Immature natural killer cell (primary cell): ENCODE measurements around the gene GALNT15. TPM values are rescaled to one million over a fixed set of nuclear protein-coding genes. Genes with fewer than 3 reads are reported as not detected.

Experiments
- DNase-seq, 3 donors: peaks; one replicate each; pipeline ENCODE4 v3.0.0; 2022; ENCODE audit warnings: mixed read lengths in 1 of 3
- H3K27ac Mint-ChIP-seq, 6 donors: one replicate each; pipeline ENCODE4 v1.8.0; 2020; ENCODE audit warnings: mixed read lengths in 6 of 6, mild to moderate bottlenecking in 5 of 6, inconsistent platforms in 4 of 6, moderate library complexity in 3 of 6
- H3K27me3 Mint-ChIP-seq, 3 donors: one replicate each; pipeline ENCODE4 v1.8.0; 2020 to 2021; ENCODE audit warnings: low read depth in 3 of 3, mild to moderate bottlenecking in 3 of 3, mixed read lengths in 3 of 3, moderate library complexity in 3 of 3, inconsistent platforms in 1 of 3
- H3K36me3 Mint-ChIP-seq, 3 donors: one replicate each; pipeline ENCODE4 v1.8.0; 2020; ENCODE audit warnings: mixed read lengths in 3 of 3, inconsistent platforms in 2 of 3, mild to moderate bottlenecking in 2 of 3
- H3K4me1 Mint-ChIP-seq, 2 donors: one replicate each; pipeline ENCODE4 v1.8.0; 2020; ENCODE audit warnings: inconsistent platforms in 2 of 2, mild to moderate bottlenecking in 2 of 2, mixed read lengths in 2 of 2, moderate library complexity in 1 of 2
- H3K4me3 Mint-ChIP-seq, 5 donors: one replicate each; pipeline ENCODE4 v1.8.0; 2020; ENCODE audit warnings: mild to moderate bottlenecking in 5 of 5, mixed read lengths in 5 of 5, inconsistent platforms in 3 of 5, moderate library complexity in 3 of 5
- H3K9me3 Mint-ChIP-seq, 6 donors: one replicate each; pipeline ENCODE4 v1.8.0; 2020; ENCODE audit warnings: mild to moderate bottlenecking in 6 of 6, mixed read lengths in 6 of 6, inconsistent platforms in 4 of 6, moderate library complexity in 3 of 6
- polyA plus RNA-seq, 3 donors: library from polyadenylated mRNA; unstranded; fragments of 300-500 nt; fragmentation: Illumina TruSeq; gene quantifications; one replicate each; pipeline ENCODE4 v1.2.3, GENCODE V29; 2021

Gene GALNT15, protein sequence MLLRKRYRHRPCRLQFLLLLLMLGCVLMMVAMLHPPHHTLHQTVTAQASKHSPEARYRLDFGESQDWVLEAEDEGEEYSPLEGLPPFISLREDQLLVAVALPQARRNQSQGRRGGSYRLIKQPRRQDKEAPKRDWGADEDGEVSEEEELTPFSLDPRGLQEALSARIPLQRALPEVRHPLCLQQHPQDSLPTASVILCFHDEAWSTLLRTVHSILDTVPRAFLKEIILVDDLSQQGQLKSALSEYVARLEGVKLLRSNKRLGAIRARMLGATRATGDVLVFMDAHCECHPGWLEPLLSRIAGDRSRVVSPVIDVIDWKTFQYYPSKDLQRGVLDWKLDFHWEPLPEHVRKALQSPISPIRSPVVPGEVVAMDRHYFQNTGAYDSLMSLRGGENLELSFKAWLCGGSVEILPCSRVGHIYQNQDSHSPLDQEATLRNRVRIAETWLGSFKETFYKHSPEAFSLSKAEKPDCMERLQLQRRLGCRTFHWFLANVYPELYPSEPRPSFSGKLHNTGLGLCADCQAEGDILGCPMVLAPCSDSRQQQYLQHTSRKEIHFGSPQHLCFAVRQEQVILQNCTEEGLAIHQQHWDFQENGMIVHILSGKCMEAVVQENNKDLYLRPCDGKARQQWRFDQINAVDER
- not detected for polyA plus RNA-seq

DNA sequence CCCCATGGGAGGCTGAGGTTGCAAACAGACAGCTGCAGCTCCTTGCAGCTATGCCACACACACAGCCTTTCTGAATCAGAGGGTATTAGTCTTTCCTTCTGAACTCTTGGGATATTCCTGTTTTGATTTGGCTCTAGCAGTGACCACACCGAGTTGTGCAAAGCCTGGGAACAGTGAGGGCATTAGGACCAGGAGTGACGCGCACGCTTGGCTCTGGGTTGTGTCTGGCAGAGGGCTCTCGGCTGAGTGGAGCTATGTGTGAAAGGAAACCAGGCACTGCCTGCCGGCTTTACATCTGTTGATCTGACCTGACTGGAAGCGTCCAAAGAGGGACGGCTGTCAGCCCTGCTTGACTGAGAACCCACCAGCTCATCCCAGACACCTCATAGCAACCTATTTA, at the start of gene GALNT15:
Gene GALNT15 (plus strand): TSS at position 292 of the 400 bp plus-strand sequence. CDS start 472 bp downstream, outside the sequence.
- Mint-ChIP-seq H3K36me3 (no peaks in the 10 kb centered on the region), H3K27me3 (peaks cover 0 to 7% (median 0%) of the 10 kb centered on the region in 3 donors), H3K27ac (no peak within 1 kb of the TSS), H3K4me3 (no peak within 1 kb of the TSS), H3K4me1 (peaks cover 0 to 5% of the 10 kb centered on the region in 2 donors), H3K9me3 (no peaks in the 10 kb centered on the region)
- no peak for DNase-seq

DNA sequence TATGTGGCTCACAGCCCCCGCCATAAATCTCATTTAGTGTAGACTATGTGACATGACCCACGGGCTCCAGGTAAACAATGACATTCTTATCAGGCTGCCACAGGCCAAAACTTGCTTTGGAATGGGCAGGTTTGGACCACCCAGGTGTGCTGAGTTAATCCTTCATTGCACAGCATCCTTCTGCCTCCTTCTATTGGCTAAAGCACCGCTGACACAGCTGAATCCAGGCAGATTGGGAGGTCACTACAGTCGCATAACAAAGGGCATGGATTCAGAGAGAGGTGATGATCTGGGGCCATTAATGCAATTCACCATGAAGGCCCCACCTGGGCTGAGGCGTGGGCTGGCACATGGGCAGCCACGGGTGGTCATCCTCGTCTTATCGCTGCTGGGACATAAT, 47.8 kb upstream of the GALNT15 start:
- no peak overlapping the region for H3K27ac Mint-ChIP-seq
- H3K27me3 Mint-ChIP-seq = peaks cover 0 to 4% (median 1%) of the 10 kb centered on the region in 3 donors
- DNase-seq = no peak
- H3K4me1 Mint-ChIP-seq = no peaks in the 10 kb centered on the region
- no peaks in the 10 kb centered on the region for H3K9me3 Mint-ChIP-seq
- no peak overlapping the region for H3K4me3 Mint-ChIP-seq
- H3K36me3 Mint-ChIP-seq = no peaks in the 10 kb centered on the region

DNA sequence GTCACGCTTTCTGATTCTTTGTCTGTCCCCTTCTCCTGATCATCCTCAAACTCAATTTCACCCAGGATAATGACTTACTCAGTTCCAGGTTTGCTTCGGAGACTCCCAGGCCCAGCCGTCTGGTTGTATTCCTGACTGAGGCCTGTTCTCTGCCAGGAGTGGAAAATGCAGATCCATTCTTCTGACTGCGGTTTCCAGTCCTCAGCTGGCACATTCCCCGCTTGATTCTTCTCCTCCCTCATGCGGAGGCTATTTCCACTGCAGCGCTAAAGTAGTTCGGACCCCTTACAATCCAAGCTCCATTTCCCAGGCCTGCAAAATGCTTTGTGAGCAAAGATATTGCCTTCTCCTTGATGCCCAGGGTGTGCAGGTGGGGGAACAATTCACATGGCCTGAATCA, 47.2 kb upstream of the GALNT15 start:
- Mint-ChIP-seq H3K4me1 (no peaks in the 10 kb centered on the region), H3K27me3 (peaks cover 0 to 4% (median 1%) of the 10 kb centered on the region in 3 donors), H3K4me3 (no peak overlapping the region), H3K9me3 (no peaks in the 10 kb centered on the region), H3K27ac (no peak overlapping the region), H3K36me3 (no peaks in the 10 kb centered on the region)
- DNase-seq = no peak

DNA sequence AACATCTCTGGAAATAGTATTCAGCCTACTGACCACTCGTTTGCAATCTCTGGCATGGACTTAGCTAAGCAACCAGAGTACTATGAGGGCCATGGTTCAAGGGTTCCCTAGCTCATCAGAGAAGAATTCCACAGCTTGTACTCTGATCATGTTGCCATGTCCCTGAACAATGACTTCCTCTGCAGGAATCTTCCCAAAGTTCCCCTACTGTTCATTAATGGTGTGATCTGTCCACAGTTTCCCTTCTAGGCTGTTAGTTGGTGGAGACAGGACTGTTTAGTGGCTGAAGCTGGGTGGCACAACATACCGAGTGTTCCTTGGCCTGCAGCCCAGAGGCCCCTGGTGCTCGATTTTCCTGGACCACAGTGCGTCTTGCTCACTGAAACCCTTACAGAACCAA, 44.4 kb upstream of the GALNT15 start:
- Mint-ChIP-seq H3K4me3 (no peak overlapping the region), H3K36me3 (no peaks in the 10 kb centered on the region), H3K27ac (no peak overlapping the region), H3K9me3 (no peaks in the 10 kb centered on the region), H3K4me1 (no peaks in the 10 kb centered on the region), H3K27me3 (peaks cover 3 to 4% (median 3%) of the 10 kb centered on the region in 3 donors)
- no peak for DNase-seq

DNA sequence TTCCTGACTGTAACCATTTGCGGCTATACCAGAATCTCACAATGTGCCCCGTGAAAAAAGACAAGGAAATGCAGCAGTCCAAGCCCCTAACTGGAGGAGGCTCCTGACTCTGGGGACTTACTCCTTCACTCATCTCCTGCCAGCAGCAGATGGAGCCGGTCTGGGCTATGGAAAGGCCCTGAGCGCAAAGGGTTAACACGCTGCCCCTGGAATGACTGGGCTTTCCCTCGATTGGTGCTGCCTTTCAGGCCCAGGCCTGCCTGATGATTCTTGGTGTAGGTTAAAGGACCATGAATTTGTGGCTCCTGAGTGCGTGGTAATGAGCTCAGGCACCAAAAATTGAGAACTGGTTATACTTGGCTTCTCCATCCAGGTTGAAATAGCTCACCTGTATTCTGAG, 42.3 kb upstream of the GALNT15 start:
- H3K4me1 Mint-ChIP-seq = no peaks in the 10 kb centered on the region
- peaks cover 0 to 2% (median 0%) of the 10 kb centered on the region in 3 donors for H3K36me3 Mint-ChIP-seq
- H3K4me3 Mint-ChIP-seq = no peak overlapping the region
- no peak for DNase-seq
- no peaks in the 10 kb centered on the region for H3K9me3 Mint-ChIP-seq
- H3K27ac Mint-ChIP-seq = no peak overlapping the region
- peaks cover 0 to 3% (median 3%) of the 10 kb centered on the region in 3 donors for H3K27me3 Mint-ChIP-seq

DNA sequence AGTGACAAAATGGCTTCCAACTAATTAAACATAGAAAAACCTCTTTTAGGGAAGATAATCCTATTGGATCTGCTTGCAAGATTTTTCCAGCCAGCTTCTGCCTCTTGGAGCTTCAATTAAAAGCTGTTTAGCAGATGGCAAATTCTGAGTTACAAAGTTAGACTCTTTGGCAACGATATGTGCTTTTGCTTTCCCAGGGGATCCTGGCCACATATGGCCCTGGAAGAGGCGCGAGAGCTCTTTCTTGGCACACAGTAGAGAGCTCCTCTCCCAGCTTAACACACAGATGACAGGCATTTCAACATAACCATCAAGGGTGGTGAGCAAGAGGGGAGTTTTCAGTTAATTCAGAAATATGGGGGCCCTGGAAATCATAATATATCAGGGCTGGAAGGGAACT, 41.6 kb upstream of the GALNT15 start:
- Mint-ChIP-seq H3K4me3 (no peak overlapping the region), H3K4me1 (no peaks in the 10 kb centered on the region), H3K36me3 (peaks cover 0 to 4% (median 0%) of the 10 kb centered on the region in 3 donors), H3K27me3 (peaks cover under 1 to 3% (median 2%) of the 10 kb centered on the region in 3 donors), H3K9me3 (no peaks in the 10 kb centered on the region), H3K27ac (no peak overlapping the region)
- no peak for DNase-seq

DNA sequence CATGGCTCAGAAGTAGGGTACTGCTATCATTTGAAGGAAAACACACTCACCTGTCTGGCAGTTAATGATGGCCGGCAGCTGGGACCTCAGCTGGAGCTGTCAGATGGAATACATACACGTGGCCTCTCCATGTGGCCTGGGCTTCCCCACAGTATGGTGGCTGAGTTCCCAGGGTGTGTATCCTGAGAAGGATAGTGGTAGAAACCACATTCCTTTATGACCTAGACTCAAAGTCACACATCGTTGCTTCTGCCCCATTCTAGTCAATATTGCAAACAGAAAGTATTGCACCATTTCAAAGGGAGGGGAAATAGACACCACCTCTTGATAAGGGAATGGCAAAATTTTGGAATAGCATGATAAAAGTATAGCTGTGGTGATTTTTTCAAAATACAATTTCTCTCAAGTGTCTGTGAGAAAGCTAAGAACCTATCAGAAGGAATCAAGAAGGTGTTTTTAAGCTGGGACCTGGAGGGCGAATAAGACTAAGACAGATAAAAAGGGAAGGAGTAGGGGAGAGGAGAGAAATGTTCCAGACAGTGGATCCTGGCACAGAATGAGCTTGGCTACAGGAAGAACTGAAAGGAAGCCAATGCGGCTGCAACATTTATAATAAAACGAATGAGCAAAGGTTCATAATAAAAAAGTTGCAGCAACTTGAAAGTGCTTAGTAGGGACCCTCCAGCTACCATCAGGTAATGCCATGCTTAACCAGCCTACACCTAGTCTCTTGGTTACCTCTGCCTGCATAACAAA, 40.1 kb upstream of the GALNT15 start:
- Mint-ChIP-seq H3K4me1 (no peaks in the 10 kb centered on the region), H3K27me3 (peaks cover 3 to 4% (median 3%) of the 10 kb centered on the region in 3 donors), H3K27ac (no peak overlapping the region), H3K4me3 (no peak overlapping the region), H3K9me3 (no peaks in the 10 kb centered on the region), H3K36me3 (peaks cover 0 to 4% (median 0%) of the 10 kb centered on the region in 3 donors)
- no peak for DNase-seq

DNA sequence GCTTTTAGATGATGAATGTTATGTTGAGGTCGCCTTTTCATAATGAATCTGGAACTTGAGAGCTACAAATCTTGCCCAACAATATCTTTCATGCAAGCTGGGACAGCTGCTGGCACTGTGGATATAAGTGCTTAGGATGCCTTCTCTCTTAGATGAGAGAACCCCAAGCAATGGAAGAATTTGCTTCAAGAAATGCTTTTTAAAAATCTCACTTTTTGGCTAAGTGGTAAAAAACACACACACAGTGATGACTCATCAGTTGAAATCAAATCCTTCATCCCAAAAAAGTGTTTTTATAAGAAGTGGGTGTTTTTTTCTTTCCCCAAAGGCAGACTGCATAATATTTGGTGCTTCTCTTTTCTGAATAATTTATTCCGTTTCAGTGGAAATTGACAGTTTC, 38.4 kb upstream of the GALNT15 start:
- Mint-ChIP-seq H3K9me3 (peaks cover 0 to 2% (median 0%) of the 10 kb centered on the region in 6 donors), H3K27ac (no peak overlapping the region), H3K4me1 (no peaks in the 10 kb centered on the region), H3K4me3 (no peak overlapping the region), H3K27me3 (peaks cover 3 to 6% (median 3%) of the 10 kb centered on the region in 3 donors), H3K36me3 (peaks cover 0 to 4% (median 0%) of the 10 kb centered on the region in 3 donors)
- DNase-seq = no peak

DNA sequence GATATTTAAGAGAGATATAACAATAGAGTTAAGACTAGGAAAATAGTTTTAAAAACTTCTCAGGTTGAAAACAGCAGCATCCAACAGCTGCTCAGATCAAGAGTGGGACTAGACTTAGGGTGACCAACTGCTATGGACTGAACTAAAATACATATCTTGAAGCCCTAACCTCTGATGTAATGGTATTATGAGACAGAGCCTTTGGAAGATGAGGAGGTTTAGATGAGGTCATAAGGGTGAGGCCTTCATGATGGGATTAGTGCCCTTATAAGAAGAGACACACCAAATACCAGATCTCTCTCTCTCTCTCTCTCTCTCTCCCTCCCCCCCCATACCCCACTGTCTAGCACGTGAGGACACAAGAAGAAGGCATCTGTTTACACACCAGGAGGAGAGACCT, 37.4 kb upstream of the GALNT15 start:
- H3K4me3 Mint-ChIP-seq = no peak overlapping the region
- peaks cover 0 to 2% (median 0%) of the 10 kb centered on the region in 6 donors for H3K9me3 Mint-ChIP-seq
- H3K27me3 Mint-ChIP-seq = peaks cover 3 to 6% (median 3%) of the 10 kb centered on the region in 3 donors
- no peaks in the 10 kb centered on the region for H3K4me1 Mint-ChIP-seq
- no peak for DNase-seq
- H3K36me3 Mint-ChIP-seq = peaks cover 0 to 4% (median 0%) of the 10 kb centered on the region in 3 donors
- no peak overlapping the region for H3K27ac Mint-ChIP-seq

DNA sequence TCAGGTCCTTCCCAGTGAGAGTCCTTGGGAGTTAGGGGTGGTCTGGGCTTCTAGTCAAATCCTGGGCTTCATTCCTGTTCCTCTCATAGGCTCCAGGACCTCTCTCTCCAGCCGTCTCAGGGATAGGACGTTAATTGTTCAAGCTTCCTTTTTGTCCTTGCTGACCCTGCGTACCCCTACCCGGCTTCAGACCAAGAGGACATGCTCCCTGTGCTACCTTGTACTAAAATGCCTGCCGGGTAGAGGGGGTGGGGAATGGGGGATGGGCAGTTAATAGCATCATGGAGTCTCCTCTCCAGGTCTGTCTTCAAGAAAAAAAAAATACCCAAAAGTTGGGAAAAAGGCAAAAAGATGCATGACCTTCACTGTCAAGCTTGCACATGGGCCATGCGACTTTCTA, 36.5 kb upstream of the GALNT15 start:
- H3K9me3 Mint-ChIP-seq = peaks cover 0 to 2% (median 0%) of the 10 kb centered on the region in 6 donors
- H3K4me3 Mint-ChIP-seq = no peak overlapping the region
- H3K27ac Mint-ChIP-seq = no peak overlapping the region
- DNase-seq = no peak
- H3K4me1 Mint-ChIP-seq = no peaks in the 10 kb centered on the region
- H3K27me3 Mint-ChIP-seq = peaks cover 3 to 6% (median 3%) of the 10 kb centered on the region in 3 donors
- peaks cover 0 to 4% (median 0%) of the 10 kb centered on the region in 3 donors for H3K36me3 Mint-ChIP-seq

DNA sequence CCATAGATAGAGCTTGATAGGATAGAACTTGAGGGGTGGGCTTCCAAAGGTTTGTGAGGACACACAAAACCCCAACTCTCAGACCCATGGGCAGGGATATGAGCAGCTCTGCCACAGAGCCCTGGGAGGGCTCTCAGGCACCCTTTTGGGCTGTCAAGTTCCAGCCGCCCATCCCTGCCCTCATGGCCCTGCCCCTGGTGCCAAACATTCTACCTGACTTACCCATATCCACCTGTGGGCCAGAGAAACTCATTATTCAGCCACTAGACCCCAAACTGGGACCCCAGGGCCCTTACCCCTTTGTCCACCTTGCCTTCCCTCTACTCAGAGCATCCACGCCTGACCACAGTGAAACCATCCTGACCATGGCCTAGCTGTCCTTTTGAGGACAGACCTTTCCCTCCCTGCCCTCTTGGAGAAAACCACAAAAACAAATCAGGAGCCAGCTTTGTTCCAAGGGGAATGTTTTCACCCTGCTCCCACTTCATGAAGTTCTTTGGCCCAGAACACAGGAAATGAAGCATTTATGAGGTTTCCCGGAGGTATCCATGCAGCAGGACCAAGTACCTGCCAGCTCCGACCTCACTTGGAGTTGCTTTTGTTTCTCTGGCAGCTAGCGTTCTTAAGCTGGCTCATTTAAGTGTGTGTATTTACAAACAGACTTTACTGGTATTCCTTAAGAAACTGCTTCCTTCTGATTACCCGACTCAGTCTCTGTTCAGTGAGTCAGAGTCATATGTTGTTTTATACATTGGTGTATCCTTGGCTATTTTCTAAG, 34.2 kb upstream of the GALNT15 start:
- no peak overlapping the region for H3K4me3 Mint-ChIP-seq
- no peak overlapping the region for H3K27ac Mint-ChIP-seq
- H3K9me3 Mint-ChIP-seq = peaks cover 0 to 2% (median 0%) of the 10 kb centered on the region in 6 donors

DNA sequence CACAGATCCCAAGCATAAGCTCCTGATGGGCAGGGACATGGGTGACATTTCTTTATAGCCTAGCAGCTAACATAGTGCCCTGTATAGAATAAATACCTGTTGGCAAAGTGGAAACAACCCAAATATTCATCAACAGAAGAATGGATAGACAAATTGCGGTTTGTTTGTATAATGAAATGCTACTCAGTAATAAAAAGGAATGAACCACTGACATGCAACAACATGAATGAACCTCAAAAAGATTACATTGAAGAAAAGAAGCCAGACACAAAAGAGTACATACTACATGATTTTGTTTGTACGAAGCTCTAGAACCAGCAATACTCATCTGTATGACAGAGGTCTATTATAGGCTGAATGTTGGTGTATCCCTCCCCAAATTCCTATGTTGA, 33.6 kb upstream of the GALNT15 start:
- H3K27me3 Mint-ChIP-seq = peaks cover 0 to 8% (median 4%) of the 10 kb centered on the region in 3 donors
- peaks cover 0 to 4% (median 0%) of the 10 kb centered on the region in 3 donors for H3K36me3 Mint-ChIP-seq
- H3K4me1 Mint-ChIP-seq = no peaks in the 10 kb centered on the region
- no peak for DNase-seq
- no peak overlapping the region for H3K27ac Mint-ChIP-seq
- H3K9me3 Mint-ChIP-seq = peaks cover 0 to 2% (median 0%) of the 10 kb centered on the region in 6 donors
- no peak overlapping the region for H3K4me3 Mint-ChIP-seq

More for the DNA sequence above, 34.2 kb upstream of the GALNT15 start:
- H3K4me1 Mint-ChIP-seq = no peaks in the 10 kb centered on the region
- peaks cover 0 to 4% (median 0%) of the 10 kb centered on the region in 3 donors for H3K36me3 Mint-ChIP-seq
- peaks cover 0 to 8% (median 4%) of the 10 kb centered on the region in 3 donors for H3K27me3 Mint-ChIP-seq
- DNase-seq = no peak

DNA sequence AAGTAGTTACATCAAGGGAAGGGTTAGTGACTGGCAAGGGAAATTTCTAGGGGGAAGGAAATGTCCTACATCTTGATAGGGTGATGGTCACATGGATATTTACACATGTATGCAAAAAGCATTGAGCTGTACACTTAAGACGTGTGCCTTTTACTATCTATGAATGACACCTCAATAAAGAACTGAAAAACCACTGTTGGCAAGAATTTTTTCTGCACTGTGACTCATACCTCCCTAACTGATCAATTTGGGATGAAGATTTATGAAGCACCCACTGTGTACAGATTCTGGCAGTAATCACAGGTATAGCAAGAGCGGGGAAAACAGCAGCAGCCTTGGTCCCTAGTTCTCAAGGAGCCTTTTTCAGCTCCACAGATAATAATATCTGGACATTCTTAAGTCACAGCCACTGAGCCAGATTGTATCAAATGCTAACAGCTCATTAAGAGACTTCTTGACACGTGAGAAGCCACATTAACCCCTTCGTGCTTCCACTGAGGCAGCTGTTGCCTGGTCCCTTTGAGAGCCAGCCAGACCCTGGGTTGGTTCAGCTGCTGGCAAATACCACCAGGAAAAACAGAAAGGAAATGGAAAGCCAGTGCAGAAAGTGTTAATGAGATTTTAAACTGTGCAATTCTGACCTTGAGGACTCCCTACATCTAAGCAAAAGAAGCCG, 32.0 kb upstream of the GALNT15 start:
- Mint-ChIP-seq H3K4me3 (no peak overlapping the region), H3K4me1 (peaks cover 0 to 8% of the 10 kb centered on the region in 2 donors), H3K9me3 (peaks cover 0 to 2% (median 0%) of the 10 kb centered on the region in 6 donors), H3K36me3 (no peaks in the 10 kb centered on the region), H3K27me3 (peaks cover 0 to 8% (median 4%) of the 10 kb centered on the region in 3 donors), H3K27ac (no peak overlapping the region)
- DNase-seq = no peak
